Neutrophil (primary cell): ENCODE measurements around the gene TLE3.

Experiments used
- H3K27ac ChIP-seq: fragments of 200-600 bp; sonication (generic); 2 replicates; pipeline ENCODE4 v1.5.1; 2016; ENCODE audit warnings: mild to moderate bottlenecking, moderate library complexity
- H3K27me3 ChIP-seq: fragments of 200-600 bp; sonication (generic); 2 replicates; pipeline ENCODE4 v1.6.0; 2016; ENCODE audit warnings: mild to moderate bottlenecking
- H3K36me3 ChIP-seq: fragments of 200-600 bp; sonication (generic); 2 replicates; pipeline ENCODE4 v1.5.1; 2017
- H3K4me1 ChIP-seq, 2 experiments: fragments of 200-600 bp in 1 of 2; sonication (generic) in 1 of 2; 1 replicate in 1 of 2; 2 replicates in 1 of 2; pipeline versions ENCODE4 v1.5.1 to v1.6.1; 2013 to 2016; ENCODE audit warnings: low read depth in 1 of 2, low read length in 1 of 2, mild to moderate bottlenecking in 1 of 2, moderate library complexity in 1 of 2; ENCODE audit not compliant: control insufficient read depth in 1 of 2, insufficient read depth in 1 of 2
- H3K4me3 ChIP-seq, 2 experiments: fragments of 200-600 bp in 1 of 2; sonication (generic) in 1 of 2; 1 replicate in 1 of 2; 2 replicates in 1 of 2; pipeline ENCODE4 v1.5.1; 2013 to 2016; ENCODE audit warnings: low read depth in 1 of 2, low read length in 1 of 2, mild to moderate bottlenecking in 1 of 2, moderate library complexity in 1 of 2
- H3K9me3 ChIP-seq: fragments of 200-600 bp; sonication (generic); 2 replicates; pipeline ENCODE4 v1.5.1; 2016
- TF ChIP-seq, protein P1 (sequence below): fragments of 200-600 bp; sonication (generic); IDR thresholded peaks from 2 replicates; pipeline ENCODE4 v1.5.1; 2016; ENCODE audit warnings: antibody characterized with exemption

TLE3 gene

DNA sequence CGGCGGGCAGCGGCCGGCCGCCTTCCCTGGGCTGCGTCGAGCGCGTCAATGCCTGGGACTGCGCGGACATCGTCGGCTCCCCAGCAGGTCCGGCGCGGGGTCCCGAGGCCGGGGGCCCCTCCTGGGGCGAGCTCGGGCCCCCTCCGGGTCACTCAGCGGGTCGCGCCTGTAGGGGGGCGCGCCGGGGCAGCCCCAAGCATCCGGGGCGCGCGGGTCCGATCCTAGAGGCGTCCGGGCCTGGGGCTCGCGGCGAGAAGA is 725 bp downstream of the TLE3 start:
- Histone ChIP-seq H3K27ac (peak overlapping the region; percentile 98), H3K4me3 (peak overlapping the region; percentile 93 to 99), H3K36me3 (peaks cover 35% of the 10 kb centered on the region), H3K27me3 (no peaks in the 10 kb centered on the region), H3K9me3 (no peaks in the 10 kb centered on the region), H3K4me1 (peaks cover 58 to 59% of the 10 kb centered on the region in 2 experiments)
- TF ChIP-seq, protein P1, sequence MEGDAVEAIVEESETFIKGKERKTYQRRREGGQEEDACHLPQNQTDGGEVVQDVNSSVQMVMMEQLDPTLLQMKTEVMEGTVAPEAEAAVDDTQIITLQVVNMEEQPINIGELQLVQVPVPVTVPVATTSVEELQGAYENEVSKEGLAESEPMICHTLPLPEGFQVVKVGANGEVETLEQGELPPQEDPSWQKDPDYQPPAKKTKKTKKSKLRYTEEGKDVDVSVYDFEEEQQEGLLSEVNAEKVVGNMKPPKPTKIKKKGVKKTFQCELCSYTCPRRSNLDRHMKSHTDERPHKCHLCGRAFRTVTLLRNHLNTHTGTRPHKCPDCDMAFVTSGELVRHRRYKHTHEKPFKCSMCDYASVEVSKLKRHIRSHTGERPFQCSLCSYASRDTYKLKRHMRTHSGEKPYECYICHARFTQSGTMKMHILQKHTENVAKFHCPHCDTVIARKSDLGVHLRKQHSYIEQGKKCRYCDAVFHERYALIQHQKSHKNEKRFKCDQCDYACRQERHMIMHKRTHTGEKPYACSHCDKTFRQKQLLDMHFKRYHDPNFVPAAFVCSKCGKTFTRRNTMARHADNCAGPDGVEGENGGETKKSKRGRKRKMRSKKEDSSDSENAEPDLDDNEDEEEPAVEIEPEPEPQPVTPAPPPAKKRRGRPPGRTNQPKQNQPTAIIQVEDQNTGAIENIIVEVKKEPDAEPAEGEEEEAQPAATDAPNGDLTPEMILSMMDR, result no peak

GRCh38 chr15:70096215-70097062 is 1.3 kb downstream of the TLE3 start:
- H3K27me3 ChIP-seq, result no peaks in the 10 kb centered on the region
- TF ChIP-seq, protein P1, result no peak
- H3K27ac ChIP-seq, result peak overlapping the region; percentile 98
- no peaks in the 10 kb centered on the region for H3K9me3 ChIP-seq
- peak overlapping the region; percentile 93 to 99 for H3K4me3 ChIP-seq
- H3K4me1 ChIP-seq, result peaks cover 58 to 64% of the 10 kb centered on the region in 2 experiments
- H3K36me3 ChIP-seq, result peaks cover 41% of the 10 kb centered on the region

DNA sequence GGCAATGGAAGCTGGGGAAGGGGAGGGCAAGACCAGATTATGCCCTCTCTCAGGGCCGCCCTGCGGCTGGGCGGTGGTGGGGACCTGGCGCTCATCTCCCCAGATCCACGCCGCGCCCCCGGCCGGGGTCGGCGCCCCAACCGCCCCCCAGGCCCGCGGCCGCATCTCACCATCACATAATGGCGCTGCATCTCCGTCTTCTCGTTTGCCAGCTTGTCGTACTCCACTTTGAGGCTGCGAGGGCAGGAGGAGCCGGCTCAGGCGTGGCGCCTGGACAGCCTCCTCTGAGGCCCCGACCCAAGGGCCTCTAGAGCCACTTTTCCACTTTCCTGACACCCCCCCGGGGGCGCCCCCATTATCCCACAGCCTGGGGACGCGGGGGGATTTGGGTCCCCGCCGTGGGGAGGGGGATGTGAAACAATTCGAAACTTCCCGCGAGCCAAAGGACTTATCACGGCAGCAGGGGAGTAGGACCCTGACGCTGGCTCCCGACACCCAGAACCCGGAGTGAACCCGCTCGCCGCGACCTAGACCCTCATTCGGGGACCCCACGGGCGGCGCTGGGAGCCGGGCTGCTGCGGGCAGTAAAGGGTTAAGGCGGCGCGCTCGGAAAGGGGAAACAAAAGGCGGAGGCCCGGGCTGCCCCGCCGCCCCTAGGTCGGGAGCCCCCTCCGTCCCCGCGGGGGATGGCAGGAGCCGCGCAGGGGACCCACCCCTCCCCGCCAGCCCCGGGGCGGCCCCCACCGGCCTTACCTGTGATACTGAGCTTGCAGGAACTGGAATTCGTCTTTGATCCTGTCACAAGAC is 2.1 kb downstream of the TLE3 start:
- peak overlapping the region; percentile 98 for H3K27ac ChIP-seq
- no peaks in the 10 kb centered on the region for H3K9me3 ChIP-seq
- H3K4me1 ChIP-seq, result peaks cover 58 to 64% of the 10 kb centered on the region in 2 experiments
- peaks cover 49% of the 10 kb centered on the region for H3K36me3 ChIP-seq
- TF ChIP-seq, protein P1, result peak; percentile 22
- no peaks in the 10 kb centered on the region for H3K27me3 ChIP-seq
- peak overlapping the region; percentile 93 to 99 for H3K4me3 ChIP-seq

DNA sequence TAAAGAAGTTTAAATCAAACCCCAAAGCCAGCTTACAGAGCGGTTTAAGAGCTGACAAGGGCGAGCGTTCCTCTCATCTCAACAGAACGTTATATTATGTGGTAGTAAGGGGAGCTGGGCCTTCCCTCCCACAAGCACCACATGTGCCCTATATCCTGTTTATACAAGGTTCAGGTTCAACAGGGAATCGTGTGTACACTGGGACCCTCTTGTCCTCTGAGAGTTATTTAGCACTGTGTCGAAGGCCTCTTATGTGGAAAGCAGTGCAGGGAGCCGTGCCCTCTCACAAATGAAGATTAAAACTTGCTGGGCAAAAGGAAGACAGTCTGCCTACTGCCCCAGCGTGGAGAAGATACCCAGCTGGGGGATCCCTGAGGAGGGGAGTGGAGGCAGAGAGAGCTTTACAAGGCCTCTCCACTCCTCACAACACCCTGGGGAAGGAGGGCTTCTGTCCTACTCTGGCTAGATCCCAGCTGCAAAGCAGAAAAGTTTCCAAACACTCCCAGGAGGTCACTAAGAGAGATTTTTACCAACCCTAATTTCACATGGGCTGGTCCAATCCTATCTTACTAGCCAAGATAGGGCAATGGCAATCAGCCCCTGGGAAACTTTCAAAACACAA is 2.9 kb downstream of the TLE3 start:
- peak overlapping the region; percentile 98 for H3K27ac ChIP-seq
- TF ChIP-seq, protein P1, result no peak
- H3K36me3 ChIP-seq, result peaks cover 57% of the 10 kb centered on the region
- H3K4me1 ChIP-seq, result peaks cover 54 to 63% of the 10 kb centered on the region in 2 experiments
- peak overlapping the region; percentile 93 to 99 for H3K4me3 ChIP-seq
- no peaks in the 10 kb centered on the region for H3K9me3 ChIP-seq
- no peaks in the 10 kb centered on the region for H3K27me3 ChIP-seq

DNA sequence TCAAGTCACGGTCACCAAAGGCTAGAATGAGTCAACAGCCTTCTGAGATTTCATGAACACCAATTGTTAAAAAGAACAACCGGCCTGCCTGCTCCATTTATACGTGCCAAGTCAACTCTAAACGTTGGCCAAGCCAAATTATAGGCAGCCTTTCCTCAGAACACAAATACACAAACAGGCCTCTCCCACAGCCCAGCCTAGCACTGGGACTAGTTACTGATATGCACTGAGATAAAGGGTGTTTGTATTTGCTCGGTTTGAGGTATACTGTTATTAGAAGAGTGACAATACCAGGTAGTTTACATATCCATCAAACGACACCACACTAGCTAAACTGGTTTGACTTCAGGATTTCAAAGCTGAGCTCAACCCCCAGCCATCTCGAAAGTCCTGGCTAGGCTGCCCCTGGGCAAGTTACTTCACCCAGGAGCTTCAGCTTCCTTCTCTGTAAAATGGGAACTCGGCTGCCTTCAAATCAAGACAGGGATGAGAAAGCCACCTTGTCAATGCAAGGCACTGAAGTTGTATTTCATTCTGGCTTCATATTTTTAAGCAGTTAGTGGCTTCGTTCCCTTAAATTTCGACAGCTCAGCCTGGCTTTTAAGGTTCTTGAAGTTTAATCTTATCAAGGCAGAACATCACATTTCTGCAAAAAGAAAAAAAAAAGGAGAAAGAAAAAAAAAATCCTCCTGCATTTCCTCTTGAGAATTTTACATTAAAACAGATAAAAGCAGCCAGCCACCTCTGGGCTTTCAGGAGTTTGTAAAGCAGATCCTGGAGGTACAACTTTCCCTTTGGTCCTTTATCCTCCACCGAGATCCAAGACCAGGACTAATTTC is 4.0 kb downstream of the TLE3 start:
- H3K4me3 ChIP-seq, result peak overlapping the region; percentile 93 to 99
- peaks cover 59 to 63% of the 10 kb centered on the region in 2 experiments for H3K4me1 ChIP-seq
- H3K36me3 ChIP-seq, result peaks cover 68% of the 10 kb centered on the region
- no peaks in the 10 kb centered on the region for H3K9me3 ChIP-seq
- TF ChIP-seq, protein P1, result no peak
- no peaks in the 10 kb centered on the region for H3K27me3 ChIP-seq
- H3K27ac ChIP-seq, result peak overlapping the region; percentile 98
